ENCODE results near the gene HNRNPAB.
"Not testable (repeated sequence)": the region's sequence is repeated elsewhere in the genome, so short reads cannot be mapped to it uniquely, and the experiment has no call there.

The HNRNPAB gene

DNA sequence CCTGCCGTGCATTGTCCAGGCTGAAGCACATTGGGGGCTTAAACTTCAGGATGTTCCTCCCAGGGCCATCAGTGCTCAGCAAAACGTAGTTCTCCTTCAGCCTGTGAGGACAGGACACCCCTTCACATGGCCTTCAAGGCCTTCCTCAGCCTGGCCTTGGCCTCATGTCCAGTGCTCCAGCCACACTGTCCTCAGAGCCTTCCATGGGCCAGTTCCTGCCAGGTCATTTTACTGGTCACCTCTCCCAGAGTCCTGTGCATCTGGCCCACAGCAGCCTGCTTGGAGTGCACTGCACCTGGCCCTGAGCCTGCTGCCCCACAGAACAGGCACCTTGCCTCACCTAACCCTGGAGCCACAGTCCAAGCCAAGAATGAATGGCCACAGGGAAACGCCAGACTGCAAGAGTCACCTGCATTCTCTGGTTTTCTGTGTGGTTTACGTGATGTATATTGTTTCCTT, 8.7 kb downstream of the HNRNPAB start:
- DNase-seq = no peak

DNA sequence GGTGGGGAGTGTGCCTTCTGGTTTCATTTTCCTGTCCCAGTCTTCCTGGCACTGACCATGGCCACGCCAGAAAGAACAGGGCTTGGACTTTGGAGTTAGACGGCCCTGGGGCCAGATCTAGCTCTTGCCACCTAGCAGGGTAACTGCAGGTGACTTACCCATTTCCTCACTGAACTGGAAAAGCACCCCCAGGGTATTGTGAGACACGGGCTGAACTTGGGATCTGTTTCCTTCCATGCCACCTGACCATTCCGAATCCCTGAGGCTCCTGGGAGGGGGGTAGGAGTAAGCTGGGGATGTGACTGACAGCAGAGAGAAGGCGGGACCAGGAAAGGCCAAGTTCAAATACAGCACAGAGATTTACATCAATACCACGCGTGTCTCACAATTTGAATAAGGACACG, 9.4 kb downstream of the HNRNPAB start:
- DNase-seq = no peak

DNA sequence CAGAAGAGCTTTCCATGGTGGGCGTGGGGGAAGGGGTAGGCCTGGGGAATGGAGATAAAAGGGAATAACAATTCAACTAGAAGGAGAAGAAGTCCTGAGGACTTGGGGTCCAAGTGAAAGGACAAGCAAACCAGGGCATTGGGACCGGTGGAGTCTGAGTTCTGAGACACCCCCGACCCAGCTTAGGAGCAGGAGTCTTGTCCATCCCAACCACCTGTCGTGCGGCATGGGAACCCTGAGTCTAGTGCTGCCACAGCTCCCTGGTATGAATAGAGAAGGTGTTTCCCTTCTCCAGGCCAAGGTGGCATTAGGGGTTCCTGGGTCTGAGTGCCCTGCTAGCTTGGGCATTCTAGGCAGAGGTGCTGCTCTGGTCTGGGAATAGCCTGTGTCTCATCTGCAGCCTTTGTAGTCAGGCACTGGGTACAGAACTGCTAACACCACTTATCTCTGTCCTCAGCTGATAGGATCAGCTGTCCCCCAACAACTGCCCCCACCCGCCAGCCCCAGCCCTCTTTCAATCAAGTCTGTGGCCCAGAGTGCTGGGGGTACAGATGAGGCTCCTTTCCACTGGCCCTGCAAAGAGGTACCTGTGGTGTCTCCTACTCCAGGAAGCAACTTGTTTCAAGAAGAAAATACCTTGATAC, 9.9 kb downstream of the HNRNPAB start:
- DNase-seq = no peak

DNA sequence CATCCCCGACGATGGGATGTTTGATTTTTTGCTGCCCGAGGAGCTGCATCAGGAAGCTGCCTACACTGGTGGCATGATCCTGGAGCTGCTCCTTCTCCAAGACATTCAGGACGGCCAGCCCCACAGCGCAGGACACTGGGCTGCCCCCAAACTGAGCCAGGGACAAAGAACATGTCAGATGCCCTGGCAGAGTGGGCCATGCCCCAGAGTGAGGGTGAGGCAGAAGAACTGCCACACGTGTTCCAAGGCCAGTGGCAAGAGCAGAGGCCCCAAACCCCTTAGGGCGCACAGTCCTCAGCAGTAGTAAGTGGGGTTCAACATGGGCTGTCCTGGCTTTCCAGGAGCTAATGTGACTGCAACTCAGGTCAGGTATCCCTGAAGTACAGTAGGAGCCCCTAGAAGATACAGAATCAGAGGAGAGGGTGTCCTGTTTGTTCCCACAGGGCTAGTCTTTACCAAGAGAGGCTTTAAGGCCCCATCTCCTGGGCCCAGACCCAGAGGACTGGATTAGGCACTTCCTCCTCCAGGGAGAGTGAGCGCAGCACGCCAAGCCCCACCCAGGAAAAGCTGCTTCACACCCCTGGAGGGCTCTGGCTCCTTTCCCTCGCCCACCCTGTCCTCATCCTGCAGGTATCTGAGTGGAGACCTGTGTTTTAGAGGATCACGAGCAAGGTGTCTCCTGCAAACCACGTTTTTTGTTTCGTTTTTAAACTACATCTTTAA, 11.1 kb downstream of the HNRNPAB start:
- no peak for DNase-seq

DNA sequence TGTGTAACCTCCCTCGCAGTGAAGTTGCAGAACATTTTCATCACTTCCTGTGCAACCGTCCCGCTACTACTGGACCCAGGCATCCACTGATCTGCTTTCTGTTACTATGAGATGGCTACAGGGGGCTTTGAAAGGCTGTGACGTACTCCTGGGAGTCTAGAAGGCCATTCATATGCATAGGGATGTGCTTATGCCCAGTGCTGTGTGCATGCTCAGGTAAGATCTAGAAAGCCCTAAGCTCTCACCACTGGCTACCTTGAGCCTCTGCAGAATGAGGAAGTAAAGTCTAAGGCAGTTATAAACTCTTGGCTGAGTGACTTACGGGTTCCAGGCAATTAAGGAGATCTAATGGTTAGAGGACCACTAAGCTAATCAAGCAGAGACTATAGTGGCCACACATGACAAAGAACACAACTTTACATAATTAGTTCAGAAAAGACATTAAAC, 11.8 kb downstream of the HNRNPAB start:
- DNase-seq = no peak

DNA sequence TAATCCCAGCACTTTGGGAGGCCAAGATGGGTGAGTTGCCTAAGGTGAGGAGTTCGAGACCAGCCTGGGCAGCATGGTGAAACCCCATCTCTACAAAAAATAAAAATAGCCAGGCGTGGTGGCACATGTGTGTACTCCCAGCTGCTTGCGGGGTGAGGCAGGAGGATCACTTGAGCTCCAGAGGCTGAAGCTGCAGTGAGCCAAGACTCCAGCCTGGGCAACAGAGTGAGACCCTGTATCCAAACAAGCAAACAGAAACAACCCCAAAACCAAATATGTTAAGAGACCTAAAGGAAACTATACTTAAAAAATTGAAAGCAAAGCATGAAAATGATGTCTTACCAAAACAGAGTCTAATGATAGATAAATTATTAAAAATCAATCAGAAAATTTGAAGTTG, 12.4 kb downstream of the HNRNPAB start:
- no peak for DNase-seq

DNA sequence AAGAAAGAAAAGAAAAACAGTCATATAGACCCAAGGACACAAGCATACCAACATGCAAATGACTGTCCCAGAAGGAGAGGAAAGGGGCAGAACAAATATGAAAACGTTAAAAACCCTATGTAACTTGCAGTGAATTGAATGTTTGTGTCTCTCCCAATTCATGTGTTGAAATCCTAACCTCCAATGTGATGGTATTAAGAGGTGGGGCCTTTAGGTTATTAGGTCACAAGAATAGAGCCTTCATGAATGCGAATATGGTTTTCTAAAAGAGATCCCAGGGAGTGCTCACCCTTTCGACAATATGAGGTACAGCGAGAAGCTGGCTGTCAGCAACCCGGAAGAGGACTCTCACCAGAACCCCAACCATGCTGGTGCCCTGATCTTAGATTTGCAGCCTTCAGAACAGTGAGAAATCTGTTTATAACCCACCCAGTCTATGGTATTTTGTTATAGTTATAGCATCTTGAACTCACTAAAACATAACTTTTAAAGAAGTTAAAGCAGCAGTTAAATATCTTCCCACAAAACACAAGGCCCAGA, 14.0 kb downstream of the HNRNPAB start:
- no peak for DNase-seq

DNA sequence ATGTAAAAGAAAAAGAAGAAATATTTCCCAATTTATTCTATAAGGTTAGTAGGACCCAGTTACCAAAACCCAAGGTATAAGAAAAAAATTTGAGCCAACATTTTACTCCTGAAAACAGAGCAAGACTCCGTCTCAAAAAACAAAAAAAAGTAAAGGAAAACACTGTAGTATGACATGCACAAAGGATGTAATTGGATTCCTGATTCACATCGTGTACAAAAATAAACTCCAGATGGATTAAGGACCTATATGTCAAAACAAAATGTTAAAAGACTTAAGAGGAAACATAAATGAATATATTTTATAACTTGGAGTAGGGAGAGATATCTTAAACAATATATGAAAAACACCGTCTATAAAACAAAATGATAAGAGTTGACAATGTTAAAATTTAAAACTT, 14.5 kb downstream of the HNRNPAB start:
- no peak for DNase-seq

DNA sequence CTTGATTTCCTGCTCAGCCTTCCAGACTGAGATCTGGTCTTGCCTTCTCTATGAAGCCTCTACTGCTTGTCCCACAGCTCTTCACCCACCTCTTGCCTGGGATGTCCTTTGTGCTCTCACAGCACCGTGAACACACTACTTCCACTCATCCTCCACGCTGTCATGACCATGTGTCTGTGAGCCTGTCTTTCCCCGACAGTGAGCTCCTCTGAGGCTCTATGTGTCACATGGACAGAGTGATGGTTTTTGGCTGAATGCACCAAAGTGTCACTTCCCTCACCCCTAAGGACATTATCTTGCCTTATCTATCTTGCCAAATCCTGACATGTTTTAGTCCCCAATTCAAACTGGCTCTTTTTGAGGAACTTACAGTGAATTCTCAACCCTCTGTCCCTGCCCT, 16.9 kb downstream of the HNRNPAB start:
- DNase-seq = no peak

DNA sequence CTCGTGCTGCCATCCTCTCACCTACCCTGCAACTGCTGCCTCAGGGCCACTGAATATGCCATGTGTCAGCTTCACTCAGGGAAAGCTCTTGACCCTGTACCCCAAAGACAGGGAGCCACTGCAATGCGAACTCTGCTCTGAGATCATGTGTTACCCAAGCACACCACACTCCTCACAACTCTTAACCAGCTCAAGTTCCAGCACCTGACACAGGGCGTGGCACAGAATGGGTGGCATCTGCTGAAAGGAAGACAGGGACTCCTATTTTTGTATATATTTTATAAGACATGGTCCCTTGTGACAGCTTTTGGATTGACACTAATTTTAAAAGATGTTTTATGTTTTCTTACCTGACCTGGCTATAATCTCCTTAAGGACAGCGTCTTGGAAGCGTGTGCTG, 17.5 kb downstream of the HNRNPAB start:
- no peak for DNase-seq

DNA sequence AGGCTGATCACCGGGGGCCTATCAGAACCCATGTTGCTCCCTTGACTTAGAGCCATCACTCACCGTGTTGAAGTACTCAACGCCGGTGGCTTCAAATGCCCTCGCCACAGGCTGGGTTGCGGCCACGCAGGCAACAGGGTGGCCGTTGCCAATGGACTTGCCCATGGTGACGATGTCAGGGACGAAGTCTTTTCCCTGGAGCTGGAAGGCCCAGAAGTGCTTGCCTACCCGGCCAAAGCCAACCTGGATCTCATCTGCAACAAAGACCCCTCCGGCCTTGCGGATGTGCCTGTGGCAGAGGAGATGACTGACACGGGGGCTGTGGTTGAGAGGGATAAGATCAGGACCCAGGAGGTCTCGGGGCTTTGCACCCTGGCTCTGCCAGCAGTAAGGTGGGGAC, 18.0 kb downstream of the HNRNPAB start:
- no peak for DNase-seq

DNA sequence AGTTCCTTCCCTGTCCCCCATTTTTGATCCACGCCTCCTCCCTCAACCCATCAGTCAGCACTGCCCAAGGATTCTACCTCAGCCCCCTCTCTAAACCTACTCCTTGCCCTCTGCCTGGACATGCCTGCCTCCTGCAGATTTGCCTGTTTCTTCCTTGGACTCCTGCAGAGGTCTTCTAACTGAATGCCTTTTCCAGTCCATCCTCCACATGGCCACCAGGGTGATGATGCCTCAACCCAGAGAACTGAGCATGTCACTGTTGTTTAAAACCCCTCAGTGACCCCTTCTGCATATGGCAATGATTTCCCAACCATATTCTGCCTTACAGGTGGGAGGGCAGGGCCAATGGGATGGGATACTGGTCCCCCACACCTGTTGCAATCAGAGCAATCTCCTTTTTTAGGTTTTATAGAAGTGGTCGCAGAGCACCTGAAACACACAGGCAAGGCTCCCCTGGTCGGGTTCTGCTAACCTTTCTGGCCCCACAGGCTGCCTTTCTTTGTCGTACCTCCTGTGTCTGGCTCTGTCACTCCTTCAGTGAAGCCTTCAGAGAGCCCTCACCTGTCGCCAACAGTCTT, 19.0 kb downstream of the HNRNPAB start:
- no peak for DNase-seq

DNA sequence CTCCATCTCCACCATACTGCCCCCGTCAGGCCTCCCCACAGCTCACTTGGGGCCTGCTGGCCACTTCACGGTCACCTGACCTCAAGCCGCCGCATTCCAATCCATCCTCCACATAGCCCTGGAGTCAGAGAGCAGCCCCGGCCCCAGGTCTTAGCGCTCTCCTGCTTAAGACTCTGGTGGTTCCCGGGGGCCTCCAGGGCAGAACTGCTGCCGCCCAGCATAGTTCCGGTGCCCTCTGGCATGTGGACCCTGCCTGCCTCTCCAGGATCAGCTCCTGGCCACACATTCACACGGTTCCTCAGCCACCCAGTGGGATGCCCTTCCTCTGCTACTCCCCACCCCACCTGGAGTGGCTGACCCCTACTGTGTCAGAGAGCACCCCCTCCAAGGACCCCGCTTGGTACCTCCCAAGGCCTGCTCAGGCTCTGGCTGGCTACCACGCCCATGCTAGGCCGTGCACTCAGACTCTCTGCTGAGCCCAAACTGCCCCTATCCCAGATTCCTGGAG, 19.5 kb downstream of the HNRNPAB start:
- no peak for DNase-seq

DNA sequence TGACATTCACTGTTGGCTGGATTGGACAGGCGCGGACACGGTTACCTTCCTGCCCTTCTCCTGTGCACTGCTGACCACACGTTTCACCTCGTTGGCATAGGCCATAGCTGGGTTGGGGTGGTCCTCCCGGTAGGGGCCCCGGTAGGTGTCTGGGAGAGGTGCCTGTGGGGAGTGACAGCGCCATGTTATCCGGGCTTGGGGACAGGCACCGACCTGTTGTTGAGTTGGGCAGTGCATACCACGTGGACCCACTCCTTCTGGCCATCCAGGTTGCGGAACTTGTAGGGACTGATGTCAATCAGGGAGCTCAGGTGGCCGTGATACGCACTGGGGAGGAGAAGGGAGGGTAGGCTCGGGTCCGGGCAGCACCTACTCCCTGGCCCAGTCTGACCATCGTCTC, 20.1 kb downstream of the HNRNPAB start:
- no peak for DNase-seq

DNA sequence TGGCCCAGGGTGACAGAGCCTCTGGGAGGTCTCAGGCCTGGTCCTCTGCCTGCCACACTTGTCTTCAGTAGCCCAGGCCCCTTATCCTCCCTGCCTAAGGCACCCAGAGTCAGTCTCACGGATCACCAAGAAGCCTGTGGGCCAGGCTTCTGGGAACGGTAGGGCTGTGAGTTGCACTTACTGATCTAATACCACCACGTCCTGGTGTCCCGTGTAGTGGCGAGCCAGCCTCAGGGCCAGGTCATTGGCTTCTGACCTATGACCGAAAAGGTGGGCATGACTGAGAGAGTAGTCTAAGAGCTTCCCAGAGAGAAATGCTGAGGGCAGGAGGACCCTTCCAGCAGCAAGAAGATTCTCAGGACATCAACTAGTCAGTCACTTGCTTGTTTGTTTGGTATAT, 20.8 kb downstream of the HNRNPAB start:
- DNase-seq = no peak

DNA sequence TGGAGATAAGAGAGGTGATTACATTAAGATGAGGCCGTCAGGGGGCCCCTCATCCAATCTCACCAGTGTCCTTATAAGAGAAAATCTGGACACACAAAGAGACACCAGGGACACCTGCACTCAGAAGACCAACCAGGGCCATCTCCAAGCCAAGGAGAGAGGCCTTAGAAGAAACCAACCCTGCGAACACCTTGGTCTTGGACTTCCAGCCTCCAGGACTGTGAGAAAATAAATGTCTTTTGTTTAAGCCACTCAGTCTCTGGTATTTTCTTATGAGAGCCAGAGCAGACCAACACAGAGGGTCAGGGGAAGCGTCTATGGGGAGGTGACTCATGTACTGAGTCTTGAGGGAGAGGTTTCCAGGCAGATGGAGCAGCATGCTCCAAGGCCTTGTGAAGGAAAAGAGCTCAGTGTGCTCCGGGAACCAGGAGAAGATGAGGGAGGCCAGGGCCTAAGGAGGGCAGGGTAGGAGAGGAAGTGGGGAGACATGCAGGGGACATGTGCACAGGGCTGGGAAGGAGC, 22.9 kb downstream of the HNRNPAB start:
- no peak for DNase-seq

DNA sequence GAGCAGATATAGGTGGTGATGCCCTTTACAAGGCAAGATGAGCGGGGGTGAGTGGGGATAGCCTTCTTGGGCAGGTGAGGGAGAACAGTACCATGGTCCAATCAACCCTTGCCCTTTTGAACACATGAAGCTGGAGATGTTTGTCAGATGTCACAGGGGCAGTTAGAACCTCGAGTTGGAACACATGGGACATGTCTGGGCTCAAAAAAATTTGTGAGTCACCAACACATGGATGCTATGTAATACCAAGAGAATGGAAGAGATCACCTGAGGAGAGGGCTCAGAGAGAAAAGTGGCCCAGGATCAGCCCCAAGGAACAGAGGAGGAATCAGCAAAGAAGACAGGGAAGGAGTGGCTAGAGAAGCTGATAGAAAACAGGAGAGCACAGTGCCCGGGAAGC, 23.6 kb downstream of the HNRNPAB start:
- no peak for DNase-seq

DNA sequence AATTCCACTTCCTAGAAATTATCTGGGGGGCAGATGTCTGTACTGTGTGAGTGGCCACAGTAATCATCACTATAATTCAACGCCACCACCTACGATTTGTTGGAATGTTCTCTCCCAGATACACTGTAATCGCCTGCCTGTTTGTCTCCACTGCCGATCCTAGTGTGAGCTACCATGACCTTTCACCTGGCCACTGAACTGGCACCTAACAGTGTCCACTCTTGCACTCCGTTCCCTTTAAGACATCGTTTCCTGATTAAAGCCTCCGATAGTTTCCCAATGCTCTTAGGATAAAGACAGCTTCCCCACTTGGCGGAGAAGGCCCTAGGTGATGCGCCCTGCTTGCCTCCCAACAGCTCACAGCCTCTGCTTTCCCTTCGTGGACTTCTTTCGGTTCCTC, 24.3 kb downstream of the HNRNPAB start:
- no peak for DNase-seq

DNA sequence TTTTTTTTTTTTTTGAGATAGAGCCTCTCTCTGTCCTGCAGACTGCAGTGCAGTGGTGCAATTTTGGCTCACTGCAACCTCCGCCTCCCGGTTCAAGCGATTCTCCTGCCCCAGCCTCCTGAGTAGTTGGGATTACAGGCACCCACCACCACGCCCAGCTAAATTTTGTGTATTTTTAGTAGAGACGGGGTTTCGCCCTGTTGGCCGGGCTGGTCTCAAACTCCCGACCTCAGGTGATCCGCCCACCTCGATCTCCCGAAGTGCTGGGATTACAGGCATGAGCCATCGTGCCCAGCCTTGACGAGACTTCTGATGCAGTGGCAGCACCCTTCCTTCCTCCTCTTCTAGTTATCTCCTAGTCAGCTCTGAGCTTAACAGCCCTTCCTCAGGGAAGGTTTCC, 24.8 kb downstream of the HNRNPAB start:
- DNase-seq = not testable (repeated sequence)

DNA sequence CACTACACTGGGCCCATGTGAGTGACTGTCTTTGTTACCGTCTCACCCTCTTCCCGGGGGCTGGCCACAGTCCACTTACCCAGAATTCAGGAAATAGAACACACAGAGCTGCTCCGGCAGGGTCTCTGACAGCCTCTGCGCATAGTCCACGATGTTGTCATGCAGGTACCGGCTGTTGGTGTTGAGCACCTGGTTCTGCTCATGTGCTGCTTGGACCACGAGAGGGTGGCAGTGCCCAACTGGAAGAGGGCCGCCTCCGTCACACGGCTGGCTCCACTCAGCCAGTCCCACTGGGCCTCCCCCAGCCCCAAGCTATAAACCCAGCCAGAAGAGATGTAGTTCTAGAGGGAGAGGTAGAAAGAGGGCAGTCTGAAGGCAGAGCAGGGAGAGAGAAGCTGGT, 25.5 kb downstream of the HNRNPAB start:
- no peak for DNase-seq

DNA sequence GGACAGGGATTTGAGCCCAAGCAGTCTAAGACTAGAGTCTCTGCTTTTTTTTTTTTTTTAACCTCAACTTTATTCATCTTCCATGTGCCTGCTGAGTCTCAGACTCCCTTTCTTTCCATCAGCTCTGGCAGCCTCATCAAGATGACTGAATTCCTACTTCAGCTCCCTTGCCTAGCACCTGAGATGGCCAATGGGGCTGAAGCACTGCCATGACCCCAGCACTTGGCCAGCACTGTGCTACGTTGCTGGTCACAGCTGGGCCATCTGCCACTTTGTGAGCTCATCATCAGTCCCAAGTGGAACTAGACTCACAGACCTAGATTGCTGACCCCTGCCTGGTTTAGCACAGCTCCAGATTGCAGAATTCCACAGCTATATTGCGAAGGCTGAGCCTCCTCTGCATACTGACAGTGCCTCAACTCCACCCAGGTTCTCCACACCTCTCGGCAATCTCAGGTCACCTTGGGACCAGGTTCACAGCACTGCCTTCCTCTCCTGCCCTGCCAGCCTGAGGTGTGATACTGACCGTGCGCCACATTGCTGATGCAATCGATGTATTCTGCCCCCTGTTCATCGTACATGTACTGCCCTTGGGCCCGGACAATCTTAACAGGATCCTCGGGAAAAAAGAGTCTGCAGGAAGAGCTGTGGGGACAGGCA, 26.7 kb downstream of the HNRNPAB start:
- DNase-seq = no peak

DNA sequence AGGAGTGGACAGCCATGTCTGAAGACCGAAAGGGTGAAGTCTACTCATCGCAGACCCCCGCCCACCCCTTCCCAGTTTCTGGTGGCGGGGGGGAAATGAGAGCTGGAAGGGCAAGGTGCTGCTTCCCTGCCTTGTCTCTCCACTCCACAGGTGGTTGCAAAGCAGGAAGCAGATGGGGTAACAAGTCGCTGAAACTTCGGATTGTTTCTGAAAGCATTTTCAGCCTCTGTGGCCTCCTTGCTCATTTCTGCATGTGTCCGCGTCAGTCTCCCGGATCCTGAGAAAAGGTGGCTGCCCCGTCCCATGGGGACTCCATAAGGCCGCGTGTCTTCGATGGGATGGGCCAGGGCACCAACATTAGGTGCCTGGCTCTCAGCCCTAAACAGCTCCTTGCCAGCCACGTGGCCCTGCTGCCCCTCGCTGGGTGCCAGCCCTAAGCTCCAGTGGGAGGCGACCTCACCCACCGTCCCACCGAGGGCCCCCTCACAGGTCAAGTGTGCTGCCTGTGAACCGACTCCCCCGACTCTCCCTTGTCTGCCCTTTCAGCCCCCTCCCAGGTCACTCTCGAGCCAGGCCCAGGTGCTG, 27.3 kb downstream of the HNRNPAB start:
- DNase-seq = no peak

Data from NCI-H2171 (cell line).